Adrenal gland (tissue), 5 donors: Measurements from ENCODE around the gene CCDC83.

Experiments
- POLR2A ChIP-seq, 2 donors: fragments of 450-650 bp; IDR thresholded peaks; one replicate each; pipeline ENCODE4 v1.6.1; 2017; ENCODE audit warnings: antibody characterized with exemption in 2 of 2, mild to moderate bottlenecking in 2 of 2, moderate library complexity in 1 of 2
- TF ChIP-seq, protein P1 (sequence below), 6 experiments: fragments of 450-650 bp in 4 of 6; fragments of 200-600 bp in 2 of 6; sonication (generic) in 1 of 6; IDR thresholded peaks; 1 replicate in 5 of 6; 2 replicates in 1 of 6; pipeline versions ENCODE4 v1.5.1 to v1.8.0; 2016 to 2021; ENCODE audit warnings: antibody characterized with exemption in 6 of 6, mild to moderate bottlenecking in 2 of 6, moderate library complexity in 1 of 6
- donor health status: DM: no; HTN: no; CAD: no.

DNA sequence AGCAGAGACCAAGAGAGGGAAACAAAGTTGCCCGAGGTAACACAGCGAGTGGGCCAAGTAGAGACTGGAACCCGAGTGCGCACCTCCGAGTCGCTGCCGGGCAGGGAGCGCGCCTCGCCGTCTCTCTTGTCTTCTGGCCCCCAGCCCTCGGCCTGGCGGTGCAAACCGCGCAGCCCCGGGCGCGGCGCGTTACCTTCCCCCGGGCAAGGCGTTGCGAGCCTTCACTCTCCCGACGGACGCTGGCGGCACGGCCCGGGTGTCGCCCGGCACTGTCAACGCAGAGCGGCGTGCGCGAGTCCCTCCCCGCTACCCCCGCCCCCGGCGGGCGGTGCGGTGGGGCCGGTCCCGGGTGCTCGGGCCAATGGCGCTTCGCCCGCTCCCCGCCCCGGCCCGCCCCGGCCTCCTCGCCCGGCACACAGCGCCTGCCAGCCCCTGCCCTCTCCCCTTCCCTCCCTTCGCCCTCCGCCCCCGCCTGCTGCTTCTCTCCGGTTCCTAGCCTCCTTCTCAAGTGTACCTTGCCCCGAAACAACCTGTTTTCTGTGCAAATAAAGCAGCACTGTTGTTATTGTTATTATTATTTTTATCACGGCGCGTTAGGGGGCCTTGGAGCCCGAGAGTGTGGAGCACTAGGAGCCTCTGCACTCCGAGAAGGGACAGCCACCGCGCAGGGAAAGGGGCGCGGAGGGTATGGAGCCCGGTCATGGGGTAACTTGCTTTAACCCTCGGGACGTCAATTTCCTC lies 44.1 kb upstream of the CCDC83 start, which contains the start of gene SYTL2:
- TF ChIP-seq, protein P1, sequence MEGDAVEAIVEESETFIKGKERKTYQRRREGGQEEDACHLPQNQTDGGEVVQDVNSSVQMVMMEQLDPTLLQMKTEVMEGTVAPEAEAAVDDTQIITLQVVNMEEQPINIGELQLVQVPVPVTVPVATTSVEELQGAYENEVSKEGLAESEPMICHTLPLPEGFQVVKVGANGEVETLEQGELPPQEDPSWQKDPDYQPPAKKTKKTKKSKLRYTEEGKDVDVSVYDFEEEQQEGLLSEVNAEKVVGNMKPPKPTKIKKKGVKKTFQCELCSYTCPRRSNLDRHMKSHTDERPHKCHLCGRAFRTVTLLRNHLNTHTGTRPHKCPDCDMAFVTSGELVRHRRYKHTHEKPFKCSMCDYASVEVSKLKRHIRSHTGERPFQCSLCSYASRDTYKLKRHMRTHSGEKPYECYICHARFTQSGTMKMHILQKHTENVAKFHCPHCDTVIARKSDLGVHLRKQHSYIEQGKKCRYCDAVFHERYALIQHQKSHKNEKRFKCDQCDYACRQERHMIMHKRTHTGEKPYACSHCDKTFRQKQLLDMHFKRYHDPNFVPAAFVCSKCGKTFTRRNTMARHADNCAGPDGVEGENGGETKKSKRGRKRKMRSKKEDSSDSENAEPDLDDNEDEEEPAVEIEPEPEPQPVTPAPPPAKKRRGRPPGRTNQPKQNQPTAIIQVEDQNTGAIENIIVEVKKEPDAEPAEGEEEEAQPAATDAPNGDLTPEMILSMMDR (IDR thresholded peaks at IDR 0.05) = peak in 1 of 6 experiments; percentile 9
- peak in 1 of 2 donors; percentile 76 for TF ChIP-seq POLR2A (IDR thresholded peaks at IDR 0.05)
